H1 (cell line): ENCODE measurements around the gene CXCL1. TPM values are rescaled to one million over a fixed set of nuclear protein-coding genes. Genes with fewer than 3 reads are reported as not detected.

Experiments
- BACH1 ChIP-seq: IDR thresholded peaks from 2 replicates; pipeline ENCODE4 v1.6.1; 2012; ENCODE audit warnings: low read length, improper control_type of control experiment
- FOSL1 ChIP-seq: IDR thresholded peaks from 2 replicates; pipeline ENCODE4 v1.6.1; 2011; ENCODE audit warnings: mild to moderate bottlenecking, low read depth, low read length, moderate library complexity; ENCODE audit not compliant: insufficient read depth
- JUN ChIP-seq: IDR thresholded peaks from 2 replicates; pipeline ENCODE4 v1.6.1; 2011; ENCODE audit warnings: low read depth, mild to moderate bottlenecking, improper control_type of control experiment, low read length
- polyA plus RNA-seq, 7 experiments: library from polyadenylated mRNA; depleted of rRNA in 3 of 7; stranded (reverse) in 5 of 7; unstranded in 2 of 7; fragments of >200 nt in 5 of 7; fragments of 200-250 nt in 2 of 7; gene quantifications; 1 replicate in 5 of 7; 2 replicates in 1 of 7; 4 replicates in 1 of 7; pipeline versions ENCODE4 v1.2.1 to v1.2.3, GENCODE V29; 2011 to 2013; ENCODE audit warnings: missing spikeins in 2 of 7, mixed read lengths in 2 of 7
- total RNA-seq: library from RNA; stranded (reverse); fragmentation: NEBNext Ultra II Directional; extraction: Animal tissue kit (Norgen Biotek cat#: 25700); gene quantifications from 2 replicates; pipeline ENCODE4 v1.2.1, GENCODE V29; 2021

CXCL1 gene
- total and polyA plus RNA-seq, 2 of the 8 experiments (the other 6 are each of a cell fraction or from before 2014, with no cell fraction given): 0.77 to 0.80 TPM

- TF ChIP-seq FOSL1 (no peak), JUN (no peak), BACH1 (no peak)
Observed at GRCh38 chr4:73865431-73866096, 3.6 kb upstream of the CXCL1 start (continued).
